CD4-positive, alpha-beta T cell treated with Interleukin-4 for 1 hour (primary cell): Measurements from ENCODE around the gene DPPA5.
"Not testable (repeated sequence)": the region's sequence is repeated elsewhere in the genome, so short reads cannot be mapped to it uniquely, and the experiment has no call there.

ENCODE experiments used
- DNase-seq, 2 donors: peaks; one replicate each; pipeline ENCODE4 v3.0.0-alpha.2; 2020 to 2022

Gene DPPA5

GRCh38 chr6:73353636-73354593 is at the start of gene DPPA5:
DPPA5 (minus strand) TSS chr6:73354276; CDS start chr6:73354225, 51 bp downstream.
- no peak for DNase-seq

DNA sequence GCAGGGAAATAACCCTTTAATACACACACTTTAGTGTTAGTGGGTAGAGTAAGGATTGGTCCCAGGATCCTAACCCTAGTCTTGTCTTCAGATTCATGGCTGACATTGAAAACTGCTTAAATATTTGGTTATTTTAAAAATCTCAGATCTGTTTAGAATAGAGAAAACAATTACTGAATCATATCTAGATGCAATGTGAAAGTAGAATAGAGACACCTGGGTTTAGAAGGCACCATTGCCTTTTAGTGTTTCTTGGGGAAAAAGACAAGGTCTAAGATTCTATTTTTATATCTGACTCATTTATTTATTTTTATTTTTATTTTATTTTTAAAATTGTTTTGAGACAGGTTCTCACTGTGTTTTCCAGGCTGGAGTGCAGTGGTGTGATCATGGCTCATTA is 46.6 kb upstream of the DPPA5 start:
- DNase-seq, result no peak

DNA sequence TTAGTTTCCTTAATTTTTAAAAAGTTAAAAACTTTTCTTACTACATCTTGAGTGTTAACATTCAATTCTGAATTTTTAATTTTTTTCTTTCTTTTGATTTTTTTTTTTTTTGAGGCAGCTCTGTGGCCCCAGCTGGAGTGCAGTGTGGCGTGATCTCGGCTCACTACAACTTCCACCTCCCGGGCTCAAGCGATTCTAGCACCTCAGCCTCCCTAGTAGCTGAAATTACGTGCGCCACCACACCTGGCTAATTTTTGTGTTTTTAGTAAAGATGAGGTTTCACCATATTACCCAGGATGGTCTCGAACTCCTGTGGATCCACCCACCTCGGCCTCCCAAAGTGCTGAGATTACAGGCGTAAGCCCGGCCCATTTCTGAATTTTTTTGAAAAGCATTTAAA is 41.8 kb upstream of the DPPA5 start:
- DNase-seq, result no peak

DNA sequence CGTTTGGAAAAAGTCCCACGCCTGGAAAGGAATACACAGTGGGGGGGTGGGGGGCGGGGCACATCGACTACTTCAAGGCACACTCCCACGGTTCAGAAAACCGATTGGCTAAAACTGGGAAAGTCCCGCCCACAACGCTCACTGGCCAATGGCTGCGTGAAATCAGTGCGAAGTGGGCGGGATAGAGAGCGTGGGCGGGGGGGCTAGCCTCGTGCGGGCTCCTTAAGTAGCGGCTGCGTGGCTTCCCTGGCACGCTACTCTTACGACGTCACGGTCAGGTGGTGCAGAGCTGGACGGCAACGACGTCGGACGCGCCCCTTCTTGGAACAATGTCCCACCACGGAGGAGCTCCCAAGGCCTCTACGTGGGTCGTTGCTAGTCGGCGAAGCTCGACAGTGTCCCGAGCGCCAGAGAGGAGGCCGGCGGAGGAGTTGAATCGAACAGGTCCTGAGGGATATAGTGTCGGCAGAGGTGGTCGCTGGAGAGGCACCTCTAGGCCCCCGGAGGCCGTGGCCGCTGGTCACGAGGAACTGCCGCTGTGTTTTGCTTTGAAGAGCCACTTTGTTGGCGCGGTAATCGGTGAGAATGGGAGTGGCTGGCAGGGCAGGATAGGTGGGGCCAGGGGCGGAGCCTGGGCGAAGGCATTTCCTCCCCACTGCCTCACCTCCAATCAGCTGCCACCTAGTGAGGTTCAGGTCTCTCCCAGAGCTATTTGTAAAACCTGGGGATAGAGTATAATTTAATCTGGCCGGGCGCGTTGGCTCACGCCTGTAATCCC is 40.7 kb upstream of the DPPA5 start, which contains the start of gene DDX43:
TSS of gene DDX43 (plus strand) at position 252 of the 778 bp plus-strand sequence. CDS start at position 330, 78 bp downstream.
- DNase-seq, result peak; percentile 78 to 82

GRCh38 chr6:73393278-73393677 is 39.2 kb upstream of the DPPA5 start:
- DNase-seq, result no peak

GRCh38 chr6:73392188-73392587 is 38.1 kb upstream of the DPPA5 start:
- not testable (repeated sequence) for DNase-seq

GRCh38 chr6:73391675-73392074 is 37.6 kb upstream of the DPPA5 start:
- peak in 1 of 2 donors; percentile 36 for DNase-seq

- DNase-seq, result no peak
Measured at GRCh38 chr6:73389854-73390253, 35.8 kb upstream of the DPPA5 start.

DNA sequence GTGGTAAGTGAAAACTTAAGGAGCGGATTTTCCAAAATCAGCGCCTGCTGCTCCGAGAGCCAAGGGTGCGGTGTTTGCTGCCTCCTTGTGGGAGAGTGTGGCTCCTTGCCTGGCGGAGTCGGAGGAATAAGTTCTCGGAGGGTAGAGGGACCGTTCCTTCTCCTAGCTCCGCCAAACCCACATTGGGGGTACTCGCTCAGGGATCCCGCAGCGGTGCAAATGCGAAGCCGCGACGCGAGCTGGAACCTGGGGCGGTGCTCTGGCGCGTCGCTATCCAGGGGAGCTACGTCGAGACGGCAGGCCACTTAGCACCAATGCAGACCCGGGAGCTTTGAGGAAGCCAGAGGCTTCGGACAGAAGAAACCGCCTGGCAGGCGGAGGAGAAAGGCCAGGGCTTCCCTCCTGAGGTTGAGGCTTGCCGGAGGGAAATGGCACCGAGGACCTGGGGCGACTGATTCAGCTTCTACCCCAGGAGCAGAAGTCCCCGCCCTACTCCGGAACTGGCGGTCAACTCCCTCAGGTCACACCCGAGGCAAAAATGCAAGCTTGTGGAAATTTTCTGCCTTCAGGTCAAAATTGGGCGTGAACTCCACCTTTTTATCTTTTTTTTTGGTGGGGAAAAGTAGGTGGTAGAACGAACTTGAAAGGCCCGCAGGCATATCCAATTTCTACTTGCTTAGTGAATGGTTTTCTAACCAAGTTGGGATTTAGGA is 34.9 kb upstream of the DPPA5 start:
- DNase-seq, result peak; percentile 63 to 72

- DNase-seq, result no peak
Measured at GRCh38 chr6:73388433-73388799, 34.3 kb upstream of the DPPA5 start.

GRCh38 chr6:73382462-73383113 is 28.5 kb upstream of the DPPA5 start:
- DNase-seq, result no peak

GRCh38 chr6:73381531-73381930 is 27.5 kb upstream of the DPPA5 start:
- not testable (repeated sequence) for DNase-seq

- DNase-seq, result no peak
Measured at GRCh38 chr6:73377225-73377624, 23.1 kb upstream of the DPPA5 start.

GRCh38 chr6:73375216-73375615 is 21.1 kb upstream of the DPPA5 start:
- DNase-seq, result no peak

DNA sequence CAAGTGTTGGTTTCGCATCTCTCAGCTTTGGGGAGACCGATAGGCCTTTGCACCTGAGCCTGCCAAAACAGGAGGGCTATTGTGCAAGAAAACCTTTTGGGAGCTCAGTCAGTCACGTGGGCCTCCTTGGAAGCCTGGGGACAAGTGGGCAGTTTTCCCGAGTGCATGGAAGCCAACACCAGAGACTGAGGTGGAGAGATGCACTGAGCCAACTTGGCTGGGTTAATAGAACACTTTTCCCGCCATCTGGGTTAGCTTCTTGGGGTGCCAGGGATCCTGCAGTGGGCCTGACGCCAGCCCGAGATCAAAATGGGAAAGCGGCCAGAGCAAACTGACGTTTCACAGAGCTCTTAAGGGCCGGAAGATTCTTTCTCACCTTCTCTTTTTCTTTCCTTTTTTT is 18.4 kb upstream of the DPPA5 start:
- DNase-seq, result no peak

DNA sequence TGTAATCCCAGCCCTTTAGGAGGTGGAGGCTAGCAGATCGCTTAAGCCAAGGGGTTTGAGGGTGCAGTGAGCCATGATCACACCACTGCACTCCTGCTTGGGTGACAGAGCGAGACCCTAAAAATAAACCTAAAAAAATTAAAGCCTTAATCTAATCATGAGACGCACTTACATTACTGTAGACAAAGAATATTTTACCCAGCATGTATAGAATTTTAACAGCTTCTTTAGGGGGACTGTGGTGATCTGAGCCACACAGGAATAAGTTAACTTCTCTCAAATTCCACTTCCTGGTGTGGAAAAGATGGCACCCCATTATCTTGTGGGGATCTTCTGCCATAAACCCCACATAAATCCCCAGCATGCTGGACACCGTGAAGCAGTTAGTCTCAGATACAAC is 17.9 kb upstream of the DPPA5 start:
- no peak for DNase-seq

- no peak for DNase-seq
Measured at GRCh38 chr6:73369563-73369962, 15.5 kb upstream of the DPPA5 start, which contains the start of gene OOEP. OOEP (minus strand) TSS chr6:73369897; CDS start chr6:73369792, 105 bp downstream.

DNA sequence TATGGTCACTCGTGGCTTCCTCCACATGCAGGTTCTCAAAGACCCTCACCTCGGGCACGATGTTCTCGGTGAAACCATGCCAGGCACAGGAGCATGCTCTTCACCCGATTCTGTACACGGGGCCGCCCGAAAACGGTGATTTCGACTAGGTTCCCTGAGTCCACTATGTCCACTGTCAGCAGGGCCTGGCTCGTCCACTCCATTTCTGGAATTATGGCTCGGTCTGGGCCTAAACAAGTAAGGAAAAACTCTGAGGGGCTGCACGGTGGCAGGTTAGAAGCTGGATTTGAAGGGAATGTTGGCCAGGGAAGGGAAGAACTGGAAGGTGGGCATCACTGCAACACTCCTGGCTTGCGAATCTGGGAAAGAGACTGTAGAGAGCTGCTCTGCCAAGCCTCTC is 15.1 kb upstream of the DPPA5 start:
- DNase-seq, result no peak

DNA sequence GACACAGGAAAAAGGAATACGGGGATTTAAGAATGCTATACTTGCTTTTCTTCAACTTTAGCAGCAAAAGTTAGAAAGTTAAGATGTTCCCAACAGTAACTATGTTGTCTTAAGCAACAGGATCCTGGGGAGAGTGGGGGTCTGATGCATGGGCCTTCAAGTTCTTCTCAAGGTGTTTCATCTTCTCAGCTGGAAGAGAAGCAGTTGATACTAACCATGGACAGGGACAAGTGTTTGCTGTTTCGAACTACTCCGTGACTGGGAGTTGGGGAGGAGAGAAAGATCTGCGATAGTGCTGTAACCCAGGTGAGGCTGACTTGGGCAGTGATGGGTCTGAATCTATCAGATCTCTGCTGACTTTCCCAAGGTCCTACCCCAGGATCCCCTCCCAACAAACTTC is 14.6 kb upstream of the DPPA5 start:
- no peak for DNase-seq

DNA sequence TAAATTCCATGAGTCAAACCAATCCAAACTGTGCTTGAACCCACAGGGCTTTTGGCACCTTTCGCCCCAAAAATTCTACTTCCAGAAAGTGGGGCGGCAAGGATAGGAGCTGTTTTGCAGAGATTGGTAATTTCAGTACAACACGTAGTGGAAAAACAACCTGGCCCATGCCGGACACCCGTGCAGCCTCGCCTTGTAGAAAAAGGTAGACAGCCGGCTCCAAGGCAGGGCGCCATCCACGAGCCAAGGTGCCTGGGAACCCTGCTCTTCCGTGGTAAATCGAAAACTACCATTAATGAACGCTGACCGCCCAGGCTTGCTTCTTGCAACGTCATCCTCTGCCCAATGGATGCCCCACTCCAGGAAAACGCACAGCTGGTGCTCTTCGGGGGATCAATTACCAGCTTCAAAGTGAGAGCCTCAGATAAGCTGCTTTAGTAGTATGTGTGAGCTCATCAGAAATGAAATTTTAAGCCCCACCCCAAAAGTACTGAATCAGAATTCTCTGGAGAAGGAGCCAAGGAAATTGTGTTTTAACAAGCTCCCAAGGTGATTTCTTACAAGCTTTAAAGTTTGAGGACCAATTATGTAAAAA is 13.8 kb upstream of the DPPA5 start:
- no peak for DNase-seq

DNA sequence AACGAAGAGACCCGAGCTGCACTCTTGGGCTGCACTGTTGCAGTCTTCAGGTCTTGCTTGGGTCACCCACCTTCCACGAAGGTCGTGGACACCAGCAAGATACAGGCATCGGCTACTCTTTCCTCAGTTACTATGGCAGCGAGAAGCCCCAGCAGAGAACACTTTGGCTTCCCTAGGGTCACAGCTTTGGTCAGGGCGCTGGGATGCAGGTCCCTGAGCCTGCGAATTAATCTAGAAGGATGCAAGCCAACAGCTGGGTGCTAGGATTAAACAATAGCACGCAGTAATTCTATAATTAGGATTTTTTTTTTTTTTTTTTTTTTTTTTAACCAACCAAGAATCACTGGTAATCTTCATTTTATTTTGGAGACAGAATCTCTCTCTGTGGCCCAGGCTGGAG is 10.5 kb upstream of the DPPA5 start:
- DNase-seq, result no peak

GRCh38 chr6:73364121-73364520 is 10.0 kb upstream of the DPPA5 start:
- DNase-seq, result no peak
